ENCODE results near the gene DHDH.
A peak's percentile ranks its signal among the peaks of the same experiment; 100 is the strongest.

DNA sequence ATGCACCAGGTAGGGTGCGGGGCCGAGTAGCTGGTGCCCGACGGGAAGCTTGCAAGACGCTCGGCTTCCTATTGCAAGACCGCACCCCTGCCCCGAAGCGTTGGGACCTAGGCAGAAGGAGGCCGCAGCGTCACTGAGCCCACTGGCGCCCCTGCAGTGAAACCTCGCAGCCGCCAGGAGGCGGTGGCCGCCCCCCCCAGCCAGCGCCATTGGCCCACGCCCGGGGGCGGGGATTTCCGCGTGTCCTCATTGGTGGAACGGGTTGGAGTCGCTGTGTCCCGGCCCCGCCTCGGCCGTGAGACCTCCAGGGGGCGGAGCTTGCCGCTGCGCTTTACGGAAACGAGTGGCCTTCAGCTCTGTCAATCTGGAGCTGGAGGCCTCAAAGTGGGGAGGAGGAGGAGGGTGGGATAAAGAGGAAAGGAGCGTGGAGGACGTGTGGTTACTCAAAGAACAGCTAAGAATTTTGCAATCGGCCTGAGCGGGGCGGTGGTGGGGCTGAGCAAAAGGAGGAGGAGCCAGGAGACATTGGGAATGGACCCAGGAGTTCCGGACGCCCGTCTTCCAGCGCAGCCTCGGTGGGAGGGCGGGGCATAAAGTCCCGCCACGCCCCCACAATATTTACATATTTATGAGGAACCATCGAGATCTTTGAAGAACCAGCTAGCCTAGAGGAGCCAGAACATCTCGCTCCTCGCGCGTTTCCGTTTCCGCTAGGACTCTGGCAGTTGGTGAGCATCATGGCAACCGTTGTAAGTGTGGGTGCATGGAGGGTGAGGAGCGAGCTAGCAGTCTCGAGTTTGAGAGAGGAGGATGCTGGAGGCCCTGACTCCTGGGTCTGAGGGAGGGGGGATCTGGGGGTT, 59.9 kb downstream of the DHDH start, which contains the start of the genes GYS1 and RUVBL2:
- TF ChIP-seq POLR2A (IDR thresholded peaks at IDR 0.05), result peak in 3 of 4 donors; percentile 38 to 95 (median 93)
- TF ChIP-seq, protein P1, sequence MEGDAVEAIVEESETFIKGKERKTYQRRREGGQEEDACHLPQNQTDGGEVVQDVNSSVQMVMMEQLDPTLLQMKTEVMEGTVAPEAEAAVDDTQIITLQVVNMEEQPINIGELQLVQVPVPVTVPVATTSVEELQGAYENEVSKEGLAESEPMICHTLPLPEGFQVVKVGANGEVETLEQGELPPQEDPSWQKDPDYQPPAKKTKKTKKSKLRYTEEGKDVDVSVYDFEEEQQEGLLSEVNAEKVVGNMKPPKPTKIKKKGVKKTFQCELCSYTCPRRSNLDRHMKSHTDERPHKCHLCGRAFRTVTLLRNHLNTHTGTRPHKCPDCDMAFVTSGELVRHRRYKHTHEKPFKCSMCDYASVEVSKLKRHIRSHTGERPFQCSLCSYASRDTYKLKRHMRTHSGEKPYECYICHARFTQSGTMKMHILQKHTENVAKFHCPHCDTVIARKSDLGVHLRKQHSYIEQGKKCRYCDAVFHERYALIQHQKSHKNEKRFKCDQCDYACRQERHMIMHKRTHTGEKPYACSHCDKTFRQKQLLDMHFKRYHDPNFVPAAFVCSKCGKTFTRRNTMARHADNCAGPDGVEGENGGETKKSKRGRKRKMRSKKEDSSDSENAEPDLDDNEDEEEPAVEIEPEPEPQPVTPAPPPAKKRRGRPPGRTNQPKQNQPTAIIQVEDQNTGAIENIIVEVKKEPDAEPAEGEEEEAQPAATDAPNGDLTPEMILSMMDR (IDR thresholded peaks at IDR 0.05), result peak; percentile 96 to 100 (median 99)
